Measurements from ENCODE around the gene FAM47B. TPM values are rescaled to one million over a fixed set of nuclear protein-coding genes. Genes with fewer than 3 reads are reported as not detected.

The FAM47B gene
- total RNA-seq, 1 donor from 2014 or later: not detected

- H3K4me3 Mint-ChIP-seq (ENCODE audit: unreplicated experiment): no peak overlapping the region
- TF ChIP-seq, protein P1, sequence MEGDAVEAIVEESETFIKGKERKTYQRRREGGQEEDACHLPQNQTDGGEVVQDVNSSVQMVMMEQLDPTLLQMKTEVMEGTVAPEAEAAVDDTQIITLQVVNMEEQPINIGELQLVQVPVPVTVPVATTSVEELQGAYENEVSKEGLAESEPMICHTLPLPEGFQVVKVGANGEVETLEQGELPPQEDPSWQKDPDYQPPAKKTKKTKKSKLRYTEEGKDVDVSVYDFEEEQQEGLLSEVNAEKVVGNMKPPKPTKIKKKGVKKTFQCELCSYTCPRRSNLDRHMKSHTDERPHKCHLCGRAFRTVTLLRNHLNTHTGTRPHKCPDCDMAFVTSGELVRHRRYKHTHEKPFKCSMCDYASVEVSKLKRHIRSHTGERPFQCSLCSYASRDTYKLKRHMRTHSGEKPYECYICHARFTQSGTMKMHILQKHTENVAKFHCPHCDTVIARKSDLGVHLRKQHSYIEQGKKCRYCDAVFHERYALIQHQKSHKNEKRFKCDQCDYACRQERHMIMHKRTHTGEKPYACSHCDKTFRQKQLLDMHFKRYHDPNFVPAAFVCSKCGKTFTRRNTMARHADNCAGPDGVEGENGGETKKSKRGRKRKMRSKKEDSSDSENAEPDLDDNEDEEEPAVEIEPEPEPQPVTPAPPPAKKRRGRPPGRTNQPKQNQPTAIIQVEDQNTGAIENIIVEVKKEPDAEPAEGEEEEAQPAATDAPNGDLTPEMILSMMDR (IDR thresholded peaks at IDR 0.05): no peak
- no peaks in the 10 kb centered on the region for H3K9me3 Mint-ChIP-seq (ENCODE audit: low read depth)
- H3K36me3 Mint-ChIP-seq (ENCODE audit: low read depth): no peaks in the 10 kb centered on the region
- H3K27me3 Mint-ChIP-seq (ENCODE audit: low read depth): peaks cover 8% of the 10 kb centered on the region
- H3K4me1 Mint-ChIP-seq (ENCODE audit: low read depth): no peaks in the 10 kb centered on the region
- no peak for DNase-seq (ENCODE audit: low spot score)
- no peak overlapping the region for H3K27ac Mint-ChIP-seq (ENCODE audit: unreplicated experiment)
Measured at GRCh38 chrX:34927866-34928265, 14.7 kb upstream of the FAM47B start.

DNA sequence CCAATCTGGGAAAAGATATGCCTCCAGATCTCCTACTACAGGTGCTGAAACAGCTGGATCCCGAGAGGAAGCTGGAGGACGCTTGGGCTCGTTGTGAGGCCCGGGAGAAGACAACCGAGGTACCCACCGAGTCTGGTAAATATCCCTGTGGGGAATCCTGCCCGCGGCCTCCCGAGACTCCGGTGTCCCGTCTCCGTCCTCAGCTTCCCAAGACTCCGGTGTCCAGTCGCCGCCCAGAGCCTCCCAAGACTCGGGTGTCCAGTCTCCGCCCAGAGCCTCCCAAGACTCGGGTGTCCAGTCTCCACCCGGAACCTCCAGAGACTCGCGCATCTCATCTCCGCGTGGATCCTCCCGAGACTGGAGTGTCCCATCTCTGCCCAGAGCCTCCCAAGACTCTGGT is 639 bp downstream of the FAM47B start:
- TF ChIP-seq, protein P1 (IDR thresholded peaks at IDR 0.05): no peak
- Mint-ChIP-seq H3K4me3 (ENCODE audit: unreplicated experiment) (no peak overlapping the region), H3K4me1 (ENCODE audit: low read depth) (no peaks in the 10 kb centered on the region), H3K9me3 (ENCODE audit: low read depth) (peaks cover 3% of the 10 kb centered on the region), H3K36me3 (ENCODE audit: low read depth) (no peaks in the 10 kb centered on the region), H3K27ac (ENCODE audit: unreplicated experiment) (no peak overlapping the region), H3K27me3 (ENCODE audit: low read depth) (no peaks in the 10 kb centered on the region)
- no peak for DNase-seq (ENCODE audit: low spot score)

- peaks cover 21% of the 10 kb centered on the region for H3K4me1 Mint-ChIP-seq (ENCODE audit: low read depth)
- H3K27ac Mint-ChIP-seq (ENCODE audit: unreplicated experiment): peak overlapping the region; percentile 56
- H3K36me3 Mint-ChIP-seq (ENCODE audit: low read depth): no peaks in the 10 kb centered on the region
- no peak for DNase-seq (ENCODE audit: low spot score)
- no peaks in the 10 kb centered on the region for H3K9me3 Mint-ChIP-seq (ENCODE audit: low read depth)
- no peak overlapping the region for H3K4me3 Mint-ChIP-seq (ENCODE audit: unreplicated experiment)
- no peaks in the 10 kb centered on the region for H3K27me3 Mint-ChIP-seq (ENCODE audit: low read depth)
- TF ChIP-seq, protein P1 (IDR thresholded peaks at IDR 0.05): no peak
Measured at GRCh38 chrX:34956916-34957315, 14.3 kb downstream of the FAM47B start.

- Mint-ChIP-seq H3K36me3 (ENCODE audit: low read depth) (no peaks in the 10 kb centered on the region), H3K27ac (ENCODE audit: unreplicated experiment) (no peak overlapping the region), H3K4me1 (ENCODE audit: low read depth) (peaks cover 21% of the 10 kb centered on the region), H3K9me3 (ENCODE audit: low read depth) (no peaks in the 10 kb centered on the region), H3K27me3 (ENCODE audit: low read depth) (no peaks in the 10 kb centered on the region), H3K4me3 (ENCODE audit: unreplicated experiment) (no peak overlapping the region)
- DNase-seq (ENCODE audit: low spot score): no peak
- TF ChIP-seq, protein P1 (IDR thresholded peaks at IDR 0.05): no peak
Measured at GRCh38 chrX:34961662-34962061, 19.1 kb downstream of the FAM47B start.

DNA sequence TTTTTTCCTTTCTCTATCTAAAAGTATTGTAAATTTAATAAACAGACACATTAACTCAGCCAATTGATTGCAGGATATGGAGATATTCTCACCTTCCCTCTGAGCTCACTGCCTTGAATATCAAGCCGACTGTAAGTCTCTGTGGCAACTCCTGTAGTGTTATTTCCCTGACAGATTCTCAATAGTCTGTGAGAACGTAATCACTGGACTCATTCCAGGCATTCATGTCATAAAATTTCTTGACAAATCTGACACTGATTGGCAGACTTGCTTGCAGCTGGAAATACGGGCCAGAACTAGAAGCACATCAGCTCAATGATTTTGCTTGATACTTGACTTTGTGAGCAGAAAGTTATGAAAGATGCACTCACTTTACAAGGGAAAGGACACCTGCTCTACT is 29.6 kb downstream of the FAM47B start:
- Mint-ChIP-seq H3K36me3 (ENCODE audit: low read depth) (no peaks in the 10 kb centered on the region), H3K27ac (ENCODE audit: unreplicated experiment) (no peak overlapping the region), H3K9me3 (ENCODE audit: low read depth) (no peaks in the 10 kb centered on the region), H3K4me3 (ENCODE audit: unreplicated experiment) (no peak overlapping the region), H3K4me1 (ENCODE audit: low read depth) (no peaks in the 10 kb centered on the region), H3K27me3 (ENCODE audit: low read depth) (peaks cover 15% of the 10 kb centered on the region)
- TF ChIP-seq, protein P1 (IDR thresholded peaks at IDR 0.05): no peak
- DNase-seq (ENCODE audit: low spot score): no peak
